HG02973 (cell line): ENCODE results near the gene PTBP3.
"Not testable (repeated sequence)": the region's sequence is repeated elsewhere in the genome, so short reads cannot be mapped to it uniquely, and the experiment has no call there.

ENCODE experiments used
- ATAC-seq: cut with Tn5 transposase; IDR thresholded peaks from one replicate; pipeline ENCODE4 v1.9.1; 2021; ENCODE audit warnings: moderate library complexity; ENCODE audit not compliant: unreplicated experiment

PTBP3 gene

GRCh38 chr9:112224401-112225289, 108.8 kb downstream of the PTBP3 start:
- peak; percentile 74 for ATAC-seq

- ATAC-seq = peak; percentile 93
These were observed 114.5 kb downstream of the PTBP3 start for GRCh38 chr9:112218908-112219307.

GRCh38 chr9:112212926-112213325, 120.5 kb downstream of the PTBP3 start:
- no peak for ATAC-seq

- no peak for ATAC-seq
These were observed 126.0 kb downstream of the PTBP3 start for GRCh38 chr9:112207451-112207850.

- no peak for ATAC-seq
These were observed 129.9 kb downstream of the PTBP3 start for GRCh38 chr9:112203536-112203935.

GRCh38 chr9:112200711-112201110, 132.7 kb downstream of the PTBP3 start:
- no peak for ATAC-seq

- ATAC-seq = no peak
These were observed 134.8 kb downstream of the PTBP3 start for GRCh38 chr9:112198646-112199045.

GRCh38 chr9:112194969-112195431, 138.4 kb downstream of the PTBP3 start:
- no peak for ATAC-seq

GRCh38 chr9:112193572-112194288, 139.7 kb downstream of the PTBP3 start:
- ATAC-seq = no peak

- ATAC-seq = not testable (repeated sequence)
These were observed 143.1 kb downstream of the PTBP3 start for GRCh38 chr9:112190320-112190719.

- no peak for ATAC-seq
These were observed 144.5 kb downstream of the PTBP3 start for GRCh38 chr9:112188884-112189283.

GRCh38 chr9:112187404-112187803, 146.0 kb downstream of the PTBP3 start:
- no peak for ATAC-seq

- no peak for ATAC-seq
These were observed 146.7 kb downstream of the PTBP3 start for GRCh38 chr9:112186695-112187094.

GRCh38 chr9:112184946-112185345, 148.5 kb downstream of the PTBP3 start:
- no peak for ATAC-seq

- no peak for ATAC-seq
These were observed 149.2 kb downstream of the PTBP3 start for GRCh38 chr9:112184221-112184620.

GRCh38 chr9:112180387-112180881, 153.0 kb downstream of the PTBP3 start:
- ATAC-seq = no peak

GRCh38 chr9:112179816-112180215, 153.6 kb downstream of the PTBP3 start:
- ATAC-seq = no peak

- no peak for ATAC-seq
These were observed 156.9 kb downstream of the PTBP3 start for GRCh38 chr9:112176524-112176923.

- no peak for ATAC-seq
These were observed 157.6 kb downstream of the PTBP3 start for GRCh38 chr9:112175796-112176315.

- peak; percentile 40 for ATAC-seq
These were observed 158.2 kb downstream of the PTBP3 start, which contains the start of gene SUSD1 for GRCh38 chr9:112174965-112175795. SUSD1 (minus strand) TSS chr9:112175297; CDS start chr9:112175235, 62 bp downstream.
